IgD-negative memory B cell (primary cell): ENCODE data around the gene NOS1. TPM values are rescaled to one million over a fixed set of nuclear protein-coding genes. Genes with fewer than 3 reads are reported as not detected.
"Not testable (repeated sequence)": the region's sequence is repeated elsewhere in the genome, so short reads cannot be mapped to it uniquely, and the experiment has no call there.

Experiments used
- H3K27ac Mint-ChIP-seq, 3 donors: one replicate each; pipeline ENCODE4 v1.8.0; 2020 to 2022; ENCODE audit warnings: mild to moderate bottlenecking in 3 of 3, mixed read lengths in 3 of 3, moderate library complexity in 1 of 3
- H3K27me3 Mint-ChIP-seq: one replicate; pipeline ENCODE4 v1.8.0; 2021; ENCODE audit warnings: mixed read lengths
- H3K36me3 Mint-ChIP-seq: one replicate; pipeline ENCODE4 v1.8.0; 2020; ENCODE audit warnings: mild to moderate bottlenecking, mixed read lengths
- H3K4me1 Mint-ChIP-seq, 3 donors: one replicate each; pipeline ENCODE4 v1.8.0; 2020 to 2022; ENCODE audit warnings: mixed read lengths in 3 of 3, mild to moderate bottlenecking in 1 of 3
- H3K4me3 Mint-ChIP-seq, 4 donors: one replicate each; pipeline ENCODE4 v1.8.0; 2020 to 2022; ENCODE audit warnings: mild to moderate bottlenecking in 4 of 4, mixed read lengths in 4 of 4, moderate library complexity in 3 of 4
- H3K9me3 Mint-ChIP-seq, 3 donors: one replicate each; pipeline ENCODE4 v1.8.0; 2020 to 2021; ENCODE audit warnings: mixed read lengths in 3 of 3, mild to moderate bottlenecking in 1 of 3
- polyA plus RNA-seq: library from polyadenylated mRNA; unstranded; fragments of 300-500 nt; fragmentation: Illumina TruSeq; gene quantifications from one replicate; pipeline ENCODE4 v1.2.3, GENCODE V29; 2021

NOS1 gene
- polyA plus RNA-seq, 1 donor from 2014 or later, result not detected

DNA sequence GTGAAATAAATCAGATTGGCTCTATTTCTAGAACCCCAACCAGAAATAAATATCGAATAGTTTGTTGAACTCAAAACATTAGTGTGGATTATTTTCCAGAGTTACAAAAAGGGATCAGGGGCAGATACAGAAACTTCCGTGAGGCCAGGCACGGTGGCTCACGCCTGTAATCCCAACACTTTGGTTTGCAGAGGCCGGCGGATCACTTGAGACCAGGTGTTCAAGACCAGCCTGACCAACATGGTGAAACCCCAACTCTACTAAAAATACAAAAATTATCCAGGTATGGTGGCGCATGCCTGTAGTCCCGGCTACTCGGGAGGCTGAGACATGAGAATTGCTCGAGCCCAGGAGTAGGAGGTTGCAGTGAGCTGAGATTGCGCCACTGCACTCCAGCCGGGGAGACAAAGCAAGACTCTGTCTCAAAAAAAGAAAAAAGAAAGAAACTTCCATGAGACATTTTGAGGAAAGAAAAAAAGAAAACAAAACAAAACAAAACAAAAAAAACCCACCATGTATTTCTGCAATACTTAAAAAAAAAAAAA is 173.2 kb downstream of the NOS1 start:
- Mint-ChIP-seq H3K27ac (peak overlapping the region in 2 of 3 donors; percentile 31 to 74), H3K9me3 (no peaks in the 10 kb centered on the region), H3K36me3 (peaks cover 1% of the 10 kb centered on the region), H3K4me3 (peak overlapping the region; percentile 16 to 99 (median 94)), H3K27me3 (no peaks in the 10 kb centered on the region), H3K4me1 (peaks cover 17 to 21% (median 18%) of the 10 kb centered on the region in 3 donors)

GRCh38 chr12:117187421-117187820 is 174.0 kb downstream of the NOS1 start:
- Mint-ChIP-seq H3K27ac (no peak overlapping the region), H3K4me3 (peak overlapping the region in 1 of 4 donors; percentile 90), H3K36me3 (peaks cover 1% of the 10 kb centered on the region), H3K27me3 (no peaks in the 10 kb centered on the region), H3K4me1 (peaks cover 17 to 21% (median 18%) of the 10 kb centered on the region in 3 donors), H3K9me3 (no peaks in the 10 kb centered on the region)

DNA sequence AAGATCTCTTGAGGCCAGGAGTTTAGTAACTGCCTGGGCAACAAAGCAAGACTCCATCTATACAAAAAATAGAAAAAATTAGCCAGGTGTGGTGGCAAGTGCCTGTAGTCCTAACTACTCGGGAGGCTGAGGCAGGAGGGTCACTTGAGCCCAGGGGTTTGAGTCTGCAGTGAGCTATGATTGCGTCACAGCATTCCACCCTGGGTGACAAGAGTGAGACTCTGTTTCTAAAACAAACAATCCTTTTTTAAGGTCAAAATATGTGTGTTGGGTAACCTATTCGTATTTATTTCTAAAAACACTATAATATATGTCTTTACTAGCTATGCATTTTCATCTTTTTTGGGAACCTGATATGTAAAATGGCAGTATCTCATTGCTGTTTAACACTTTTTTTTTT is 178.6 kb downstream of the NOS1 start:
- Mint-ChIP-seq H3K36me3 (peaks cover 7% of the 10 kb centered on the region), H3K27me3 (no peaks in the 10 kb centered on the region), H3K4me1 (peaks cover 7 to 20% (median 10%) of the 10 kb centered on the region in 3 donors), H3K4me3 (no peak overlapping the region), H3K9me3 (no peaks in the 10 kb centered on the region), H3K27ac (no peak overlapping the region)

DNA sequence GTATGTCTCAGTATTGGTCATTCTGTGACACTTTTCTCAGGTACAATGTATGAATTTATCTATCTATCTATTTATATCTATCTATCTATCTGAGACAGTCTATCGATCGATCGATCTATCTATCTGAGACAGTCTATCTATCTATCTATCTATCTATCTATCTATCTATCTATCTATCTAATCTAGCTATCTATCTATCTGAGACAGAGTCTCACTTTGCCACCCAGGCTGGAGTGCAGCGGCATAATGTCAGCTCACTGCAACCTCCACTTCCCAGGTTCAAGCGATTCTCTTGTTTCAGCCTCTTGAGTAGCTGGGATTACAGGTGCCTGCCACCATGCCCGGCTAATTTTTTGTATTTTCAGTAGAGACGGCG is 180.0 kb downstream of the NOS1 start:
- not testable (repeated sequence) for H3K27ac Mint-ChIP-seq, H3K9me3 Mint-ChIP-seq, H3K27me3 Mint-ChIP-seq, H3K36me3 Mint-ChIP-seq, H3K4me3 Mint-ChIP-seq
- H3K4me1 Mint-ChIP-seq, result peaks cover 4 to 15% (median 7%) of the 10 kb centered on the region in 3 donors

GRCh38 chr12:117180758-117181467 is 180.5 kb downstream of the NOS1 start:
- Mint-ChIP-seq H3K4me3 (no peak overlapping the region), H3K36me3 (peaks cover 7% of the 10 kb centered on the region), H3K9me3 (no peaks in the 10 kb centered on the region), H3K27me3 (no peaks in the 10 kb centered on the region), H3K27ac (peak overlapping the region in 2 of 3 donors; percentile 20 to 40), H3K4me1 (peaks cover 4 to 15% (median 11%) of the 10 kb centered on the region in 3 donors)

DNA sequence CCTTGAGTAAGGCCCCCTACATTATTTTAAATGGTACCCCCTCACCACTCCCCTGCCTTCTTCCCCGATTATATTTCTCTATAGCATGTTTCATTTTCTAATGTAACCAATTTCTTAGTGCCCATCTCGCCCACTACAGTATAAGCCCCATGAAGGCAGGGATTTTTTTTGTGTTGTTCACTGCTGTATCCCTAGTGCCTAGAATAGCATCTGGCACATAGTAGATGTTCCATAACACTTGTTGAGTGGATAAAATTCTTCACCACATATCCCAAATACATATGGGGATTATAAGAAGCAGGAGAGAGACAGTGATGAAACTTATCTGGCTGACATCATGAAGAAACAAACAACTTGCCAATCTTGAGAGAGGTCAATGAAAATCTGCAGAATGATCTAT is 182.7 kb downstream of the NOS1 start:
- Mint-ChIP-seq H3K9me3 (no peaks in the 10 kb centered on the region), H3K36me3 (peaks cover 10% of the 10 kb centered on the region), H3K27ac (peak overlapping the region in 1 of 3 donors; percentile 73), H3K4me3 (peak overlapping the region in 1 of 4 donors; percentile 30), H3K4me1 (peaks cover 4 to 15% (median 11%) of the 10 kb centered on the region in 3 donors), H3K27me3 (no peaks in the 10 kb centered on the region)

DNA sequence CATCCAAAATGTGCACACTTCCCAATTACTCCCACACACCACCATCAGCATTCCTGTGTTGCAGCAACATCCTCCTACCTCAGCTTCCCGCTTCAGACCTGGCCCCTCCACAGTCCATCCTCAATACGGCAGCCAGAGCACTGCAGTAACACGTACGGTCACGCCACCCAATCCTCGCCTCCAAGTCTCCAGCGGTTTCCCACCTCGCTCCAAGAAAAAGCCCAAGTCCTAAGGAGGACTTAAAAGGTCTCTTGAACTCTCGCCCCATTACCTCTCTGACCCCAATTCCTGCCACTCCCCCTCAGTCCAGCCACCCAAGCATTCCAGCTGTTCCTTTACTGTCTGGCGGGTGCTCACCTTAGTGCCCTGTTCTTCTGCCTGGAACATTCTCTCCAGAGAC is 183.1 kb downstream of the NOS1 start:
- H3K27me3 Mint-ChIP-seq, result no peaks in the 10 kb centered on the region
- no peaks in the 10 kb centered on the region for H3K9me3 Mint-ChIP-seq
- H3K4me3 Mint-ChIP-seq, result no peak overlapping the region
- H3K4me1 Mint-ChIP-seq, result peaks cover 4 to 15% (median 11%) of the 10 kb centered on the region in 3 donors
- H3K36me3 Mint-ChIP-seq, result peaks cover 10% of the 10 kb centered on the region
- H3K27ac Mint-ChIP-seq, result peak overlapping the region in 2 of 3 donors; percentile 60 to 73

DNA sequence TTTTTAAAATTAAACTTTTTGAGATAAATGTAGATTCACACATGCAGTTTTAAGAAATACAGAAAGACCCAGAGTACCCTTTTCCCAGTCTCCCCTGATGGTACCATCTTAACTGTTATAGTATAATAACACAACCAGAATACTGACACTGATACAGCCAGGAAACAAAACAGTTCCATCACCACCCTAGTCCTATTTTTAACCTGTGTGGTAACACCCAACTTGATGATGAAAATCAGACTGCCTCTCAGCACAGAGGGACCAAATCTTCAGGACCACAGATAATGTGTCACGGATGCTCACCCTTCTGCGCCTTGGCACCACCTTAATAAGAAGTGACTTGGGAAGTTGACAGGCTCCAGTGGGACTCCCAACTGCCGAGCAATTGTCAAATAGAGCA is 189.3 kb downstream of the NOS1 start:
- no peaks in the 10 kb centered on the region for H3K9me3 Mint-ChIP-seq
- H3K27me3 Mint-ChIP-seq, result no peaks in the 10 kb centered on the region
- H3K27ac Mint-ChIP-seq, result no peak overlapping the region
- H3K4me3 Mint-ChIP-seq, result no peak overlapping the region
- H3K36me3 Mint-ChIP-seq, result peaks cover 13% of the 10 kb centered on the region
- peaks cover 0 to 5% (median 0%) of the 10 kb centered on the region in 3 donors for H3K4me1 Mint-ChIP-seq

DNA sequence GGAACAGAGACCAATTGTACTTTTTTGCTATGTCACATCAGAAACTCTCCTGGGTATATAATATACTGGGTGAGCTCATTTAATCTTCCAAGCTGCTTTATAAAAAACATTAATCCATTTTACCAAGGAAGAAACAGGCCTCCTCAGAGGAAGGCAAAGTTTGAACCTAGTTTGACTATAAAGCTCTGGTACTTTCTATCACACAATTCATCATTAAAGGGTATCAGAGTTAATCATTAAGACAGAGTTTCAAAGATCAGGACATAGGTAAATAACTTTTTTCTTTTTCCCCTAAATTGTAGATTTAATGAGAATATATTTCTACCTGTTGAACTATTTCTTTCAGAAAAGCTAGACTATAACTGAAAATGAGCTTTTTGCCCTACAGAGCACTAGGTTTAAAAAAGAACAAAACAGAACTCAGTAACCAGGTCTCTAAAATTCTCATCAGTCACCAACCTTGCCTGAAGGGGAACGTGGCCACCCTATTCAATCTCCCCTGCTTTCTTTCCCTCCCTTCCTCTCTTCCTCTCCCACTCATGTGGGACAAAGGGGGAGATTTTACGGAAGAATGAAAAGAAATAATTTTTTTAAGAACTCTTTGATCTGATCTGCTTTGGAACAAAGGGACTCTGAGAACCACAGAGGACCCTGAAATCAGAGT is 189.8 kb downstream of the NOS1 start:
- H3K36me3 Mint-ChIP-seq, result peaks cover 13% of the 10 kb centered on the region
- peak overlapping the region in 1 of 3 donors; percentile 64 for H3K27ac Mint-ChIP-seq
- H3K27me3 Mint-ChIP-seq, result no peaks in the 10 kb centered on the region
- no peak overlapping the region for H3K4me3 Mint-ChIP-seq
- H3K9me3 Mint-ChIP-seq, result no peaks in the 10 kb centered on the region
- peaks cover 0 to 5% (median 0%) of the 10 kb centered on the region in 3 donors for H3K4me1 Mint-ChIP-seq

GRCh38 chr12:117169548-117169947 is 191.9 kb downstream of the NOS1 start:
- H3K9me3 Mint-ChIP-seq, result no peaks in the 10 kb centered on the region
- H3K27me3 Mint-ChIP-seq, result no peaks in the 10 kb centered on the region
- H3K36me3 Mint-ChIP-seq, result peaks cover 13% of the 10 kb centered on the region

DNA sequence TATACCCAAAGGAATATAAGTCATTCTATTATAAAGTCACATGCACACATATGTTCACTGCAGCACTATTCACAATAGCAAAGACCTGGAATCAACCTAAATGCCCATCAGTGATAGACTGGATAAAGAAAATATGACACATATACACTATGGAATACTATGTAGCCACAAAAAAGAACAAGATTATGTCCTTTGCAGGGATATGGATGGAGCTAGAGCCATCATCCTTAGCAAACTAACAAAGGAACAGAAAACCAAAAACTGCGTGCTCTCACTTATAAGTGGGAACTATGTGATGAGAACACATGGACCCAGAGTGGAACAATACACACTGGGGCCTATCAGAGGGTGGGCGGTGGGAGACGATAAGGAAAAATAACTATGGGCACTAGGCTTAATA is 192.4 kb downstream of the NOS1 start:
- no peaks in the 10 kb centered on the region for H3K27me3 Mint-ChIP-seq
- H3K4me1 Mint-ChIP-seq, result no peaks in the 10 kb centered on the region
- H3K9me3 Mint-ChIP-seq, result no peaks in the 10 kb centered on the region
- peaks cover 11% of the 10 kb centered on the region for H3K36me3 Mint-ChIP-seq
- no peak overlapping the region for H3K27ac Mint-ChIP-seq
- no peak overlapping the region for H3K4me3 Mint-ChIP-seq

More at GRCh38 chr12:117169548-117169947, 191.9 kb downstream of the NOS1 start:
- Mint-ChIP-seq H3K4me3 (no peak overlapping the region), H3K27ac (peak overlapping the region in 1 of 3 donors; percentile 35), H3K4me1 (no peaks in the 10 kb centered on the region)

DNA sequence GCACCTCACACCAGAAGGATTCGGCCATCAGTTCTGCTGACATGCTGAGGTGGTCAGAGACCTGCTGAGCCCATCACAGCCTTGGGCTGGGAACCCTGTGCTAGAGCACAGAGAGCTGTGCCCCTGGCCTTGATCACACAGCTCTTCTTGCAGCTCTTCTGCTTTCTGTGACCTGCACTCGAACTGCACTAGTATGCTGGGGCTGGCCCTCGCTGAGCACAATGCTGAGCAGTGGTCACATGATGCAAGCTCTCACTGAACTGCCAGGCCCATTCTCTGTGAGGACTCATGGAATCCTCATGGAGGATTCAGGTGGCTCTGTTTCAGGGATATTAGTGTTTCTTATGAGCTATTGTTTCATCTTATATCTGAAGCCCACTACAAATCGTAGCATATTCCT is 193.7 kb downstream of the NOS1 start:
- H3K4me3 Mint-ChIP-seq, result no peak overlapping the region

DNA sequence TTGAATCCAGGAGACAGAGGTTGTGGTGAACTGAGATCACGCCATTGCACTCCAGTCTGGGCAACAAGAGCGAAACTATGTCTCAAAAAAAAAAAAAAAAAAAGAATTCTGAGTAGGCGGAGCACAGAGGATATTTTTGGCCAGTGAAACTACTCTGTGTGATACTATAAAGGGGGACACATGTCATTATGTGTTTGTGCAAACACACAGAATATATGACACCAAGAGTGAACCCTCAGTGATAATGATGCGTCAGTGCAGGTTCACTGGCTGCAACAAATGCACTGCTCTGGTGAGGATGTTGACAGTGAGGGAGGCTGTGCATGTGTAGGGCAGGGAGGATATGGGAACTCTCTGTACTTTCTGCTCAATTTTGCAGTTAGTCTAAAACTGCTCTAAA is 195.3 kb downstream of the NOS1 start:
- H3K27ac Mint-ChIP-seq, result no peak overlapping the region
- H3K4me3 Mint-ChIP-seq, result no peak overlapping the region
- H3K4me1 Mint-ChIP-seq, result no peaks in the 10 kb centered on the region
- H3K27me3 Mint-ChIP-seq, result no peaks in the 10 kb centered on the region
- H3K9me3 Mint-ChIP-seq, result no peaks in the 10 kb centered on the region
- peaks cover 10% of the 10 kb centered on the region for H3K36me3 Mint-ChIP-seq

More for the DNA sequence above, 193.7 kb downstream of the NOS1 start:
- no peaks in the 10 kb centered on the region for H3K9me3 Mint-ChIP-seq
- H3K36me3 Mint-ChIP-seq, result peaks cover 11% of the 10 kb centered on the region
- H3K27me3 Mint-ChIP-seq, result no peaks in the 10 kb centered on the region
- no peak overlapping the region for H3K27ac Mint-ChIP-seq
- no peaks in the 10 kb centered on the region for H3K4me1 Mint-ChIP-seq

GRCh38 chr12:117165342-117165741 is 196.1 kb downstream of the NOS1 start:
- Mint-ChIP-seq H3K27me3 (no peaks in the 10 kb centered on the region), H3K36me3 (peaks cover 9% of the 10 kb centered on the region), H3K9me3 (no peaks in the 10 kb centered on the region), H3K4me1 (no peaks in the 10 kb centered on the region), H3K4me3 (peak overlapping the region in 1 of 4 donors; percentile 21), H3K27ac (peak overlapping the region in 1 of 3 donors; percentile 69)

DNA sequence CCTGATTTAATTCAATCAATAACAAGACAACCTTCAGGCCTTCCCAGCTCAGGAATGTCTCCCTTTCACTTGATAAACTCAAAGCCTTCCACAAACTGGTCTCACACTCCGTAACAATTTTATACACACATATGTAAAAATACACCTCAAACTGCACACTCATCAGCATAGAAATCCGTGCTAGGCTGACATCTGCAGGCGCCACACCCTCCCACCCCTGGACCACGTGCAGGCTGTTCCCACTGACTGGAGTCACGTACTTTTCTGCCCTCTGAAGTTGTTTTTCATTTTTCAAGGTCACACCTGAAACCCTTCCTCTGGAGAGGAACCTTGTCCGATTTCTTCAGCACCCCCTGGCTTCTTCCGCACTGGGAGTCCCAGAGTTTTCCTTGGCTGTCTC is 198.8 kb downstream of the NOS1 start:
- Mint-ChIP-seq H3K4me1 (no peaks in the 10 kb centered on the region), H3K4me3 (no peak overlapping the region), H3K36me3 (peaks cover 2% of the 10 kb centered on the region), H3K9me3 (no peaks in the 10 kb centered on the region), H3K27ac (peak overlapping the region in 1 of 3 donors; percentile 36), H3K27me3 (no peaks in the 10 kb centered on the region)
